Stimulated activated naive CD4-positive, alpha-beta T cell (primary cell): ENCODE data around the gene ANKRD33B.

Experiments used
- DNase-seq, 6 experiments: peaks; one replicate each; lab custom pipeline; 2025; lab: John Stamatoyannopoulos, UW

ANKRD33B gene

GRCh38 chr5:10579536-10580521 is 16.0 kb downstream of the ANKRD33B start:
- no peak for DNase-seq

DNA sequence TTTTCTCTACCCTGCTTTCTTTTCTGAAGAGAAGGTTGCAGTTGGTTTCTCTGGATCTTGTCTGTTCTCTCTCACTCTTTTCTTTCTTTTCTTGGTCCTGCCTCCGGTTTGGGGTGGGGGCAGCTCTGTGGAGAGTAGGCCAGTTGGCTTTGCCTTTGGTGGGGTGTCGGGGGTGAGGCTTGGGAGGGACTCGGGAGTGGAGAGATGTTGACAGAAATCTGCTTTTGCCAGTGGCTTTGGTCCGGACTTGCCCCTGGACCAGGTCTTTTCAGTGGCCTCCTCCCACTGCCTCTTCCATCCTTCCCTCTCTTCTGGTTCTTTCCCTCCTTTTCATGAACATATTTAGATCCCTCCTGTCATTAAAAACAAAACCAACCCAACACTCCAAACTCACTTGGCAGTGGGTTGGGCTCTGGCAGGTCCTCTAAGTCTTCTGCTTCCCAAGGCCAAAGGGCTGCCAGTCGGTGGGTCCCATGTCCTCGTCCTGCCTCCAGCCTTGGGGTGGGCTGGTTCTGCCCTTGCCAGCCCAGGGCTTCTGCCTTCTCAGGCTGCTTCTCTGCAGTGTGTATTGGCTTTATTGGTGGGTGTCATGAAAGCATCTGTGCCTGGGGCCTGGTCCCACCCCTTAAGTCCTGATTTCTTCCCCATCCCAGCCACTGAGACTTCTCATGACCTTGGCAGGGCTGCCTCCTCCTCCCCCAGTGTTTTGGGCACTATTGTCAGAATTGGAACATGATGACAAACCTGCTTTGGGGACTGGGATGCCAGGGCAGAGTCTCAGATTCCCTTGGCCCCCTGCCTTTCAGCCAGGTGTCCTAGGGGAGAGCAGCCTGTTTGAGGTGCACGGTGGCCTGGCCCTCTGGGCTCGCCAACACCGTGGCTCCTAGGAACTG is 16.9 kb downstream of the ANKRD33B start:
- no peak for DNase-seq

GRCh38 chr5:10581424-10581748 is 17.5 kb downstream of the ANKRD33B start:
- no peak for DNase-seq

DNA sequence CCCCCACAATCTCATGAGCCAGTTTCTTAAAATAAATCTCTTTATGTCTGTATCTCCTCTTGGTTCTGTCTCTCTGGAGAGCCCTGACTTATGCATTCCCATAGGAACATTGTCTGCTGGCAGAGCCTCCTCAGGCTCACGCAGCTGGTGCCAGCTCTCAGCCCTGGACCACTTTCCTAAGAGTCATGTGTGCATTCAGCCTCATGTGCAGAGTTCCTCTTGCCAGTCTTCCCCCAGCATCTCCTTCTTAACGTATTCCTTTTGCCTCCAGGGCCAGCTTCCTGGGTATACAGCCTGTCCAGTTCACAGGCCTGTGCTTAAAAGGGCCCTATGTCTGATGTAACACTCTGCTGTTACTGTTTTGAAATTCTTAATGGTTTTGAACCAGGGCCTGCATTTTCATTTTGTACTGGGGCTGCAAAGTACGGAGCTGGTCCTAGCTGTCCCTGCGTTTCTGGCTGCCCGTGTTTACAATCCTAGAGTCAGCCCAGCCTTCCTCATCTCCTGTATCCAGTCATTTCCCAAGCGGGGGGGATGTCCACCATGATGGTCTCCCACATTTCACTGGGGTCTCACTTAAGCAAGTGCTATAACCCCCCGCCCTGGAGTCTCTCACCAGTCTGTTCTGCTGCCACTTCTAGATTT is 18.1 kb downstream of the ANKRD33B start:
- no peak for DNase-seq

DNA sequence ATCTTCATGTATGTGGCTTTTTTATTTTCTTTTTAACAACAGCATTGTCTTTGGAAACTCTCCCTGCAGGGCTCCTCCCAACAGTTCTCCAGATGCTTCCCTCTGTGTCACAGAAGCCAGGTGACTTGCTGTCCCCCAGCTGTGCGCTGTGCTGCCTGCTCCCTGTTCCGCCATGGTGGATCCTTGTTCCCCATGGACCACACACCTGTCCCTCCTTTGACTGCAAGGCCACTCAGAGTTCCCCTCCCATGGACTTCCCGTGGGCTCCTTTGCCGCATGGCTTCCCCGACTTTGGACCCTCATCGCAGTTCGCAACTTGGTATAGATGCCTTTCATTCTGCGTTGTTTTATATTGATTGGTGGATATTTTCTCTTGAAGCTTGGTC is 18.6 kb downstream of the ANKRD33B start:
- no peak for DNase-seq

- no peak for DNase-seq
Observed at GRCh38 chr5:10583663-10584572, 20.0 kb downstream of the ANKRD33B start.

DNA sequence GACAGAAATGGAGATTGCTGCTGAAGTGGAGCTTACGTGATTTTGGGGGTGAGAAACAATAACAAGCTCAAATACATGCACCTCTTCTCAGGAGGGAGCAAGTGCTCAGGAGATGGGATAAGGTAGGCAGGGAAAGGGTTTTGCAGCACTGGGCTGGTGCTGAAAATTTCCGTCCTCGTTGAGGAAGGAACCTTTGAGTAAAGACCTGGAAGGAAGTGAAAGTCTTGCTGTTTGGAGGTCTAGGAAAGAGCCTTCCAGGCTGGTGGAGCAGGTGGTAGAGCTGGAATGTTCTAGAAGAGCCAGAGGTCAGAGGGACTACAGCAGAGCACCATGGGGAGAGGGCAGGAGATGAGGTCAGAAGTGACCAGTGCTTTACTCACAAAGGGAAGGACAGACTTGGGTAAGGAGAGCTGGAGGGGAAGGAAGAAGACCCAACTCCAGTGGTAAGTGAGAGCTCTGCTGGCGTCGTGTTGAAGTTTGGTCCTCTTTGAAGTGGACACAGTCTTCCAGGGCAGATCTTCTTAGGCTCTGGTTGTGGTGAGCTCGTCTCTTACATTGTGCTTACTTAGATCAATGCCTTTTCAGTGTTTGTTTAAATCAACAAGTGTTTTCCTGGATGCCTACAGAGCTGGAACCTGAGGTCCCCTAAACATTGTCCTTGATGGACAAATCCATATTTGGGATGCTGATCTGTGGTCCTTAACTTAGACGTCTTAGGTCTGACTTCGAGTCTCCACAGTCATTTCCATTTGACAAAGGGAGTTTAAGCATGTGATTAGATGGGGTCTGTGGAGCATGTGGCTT is 21.0 kb downstream of the ANKRD33B start:
- no peak for DNase-seq

DNA sequence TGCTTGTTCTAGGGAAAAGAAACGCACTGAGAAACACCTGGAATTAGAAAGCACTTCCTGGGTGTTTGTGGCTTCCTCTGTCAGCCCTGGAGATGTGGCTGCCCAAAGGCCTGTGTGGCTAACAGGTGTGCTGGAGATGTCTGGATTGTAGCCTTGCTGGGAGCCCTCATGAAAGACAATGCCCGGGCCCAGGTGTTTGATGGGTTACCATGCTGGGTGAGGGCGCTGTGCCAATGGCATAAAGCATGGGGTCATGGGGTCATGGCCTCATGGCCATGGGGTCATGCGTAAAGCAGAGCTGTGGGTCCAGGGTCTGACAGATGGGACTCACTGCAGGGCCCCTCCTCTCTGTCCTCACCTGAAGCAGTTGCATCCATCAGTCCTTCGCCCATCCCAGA is 21.6 kb downstream of the ANKRD33B start:
- DNase-seq = no peak

GRCh38 chr5:10586008-10586407 is 22.1 kb downstream of the ANKRD33B start:
- DNase-seq = no peak

GRCh38 chr5:10586555-10586954 is 22.7 kb downstream of the ANKRD33B start:
- no peak for DNase-seq

DNA sequence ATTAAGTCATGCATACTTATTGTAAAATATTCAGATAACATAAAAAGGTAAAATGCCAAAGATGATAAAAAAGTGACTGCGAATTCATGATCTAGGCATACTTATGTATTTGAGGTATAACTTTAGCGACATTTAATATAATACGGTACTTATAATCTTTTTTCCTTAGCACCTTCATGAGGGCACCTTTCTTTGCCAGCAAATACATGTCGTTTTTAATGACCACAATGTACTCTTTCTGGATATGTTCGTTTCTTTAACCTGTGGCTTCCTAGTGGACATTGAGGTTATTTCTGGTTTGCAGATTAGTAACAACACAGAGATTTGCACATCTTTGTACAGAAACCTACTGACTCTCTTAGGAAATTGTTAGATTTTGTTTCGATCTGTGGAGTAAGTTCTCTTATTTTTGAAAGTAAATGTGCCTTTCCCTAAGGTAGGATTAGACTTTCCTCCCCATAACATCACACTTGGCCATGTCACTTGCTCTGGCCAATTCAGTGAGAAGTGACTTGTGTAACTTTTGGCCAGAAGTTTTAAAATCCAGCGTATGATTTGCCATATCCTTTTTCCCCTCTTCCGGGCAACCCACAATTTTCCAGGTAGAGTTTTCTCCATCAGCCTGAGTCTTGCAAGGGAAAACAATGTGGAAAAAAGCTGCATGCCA is 24.4 kb downstream of the ANKRD33B start:
- no peak for DNase-seq

DNA sequence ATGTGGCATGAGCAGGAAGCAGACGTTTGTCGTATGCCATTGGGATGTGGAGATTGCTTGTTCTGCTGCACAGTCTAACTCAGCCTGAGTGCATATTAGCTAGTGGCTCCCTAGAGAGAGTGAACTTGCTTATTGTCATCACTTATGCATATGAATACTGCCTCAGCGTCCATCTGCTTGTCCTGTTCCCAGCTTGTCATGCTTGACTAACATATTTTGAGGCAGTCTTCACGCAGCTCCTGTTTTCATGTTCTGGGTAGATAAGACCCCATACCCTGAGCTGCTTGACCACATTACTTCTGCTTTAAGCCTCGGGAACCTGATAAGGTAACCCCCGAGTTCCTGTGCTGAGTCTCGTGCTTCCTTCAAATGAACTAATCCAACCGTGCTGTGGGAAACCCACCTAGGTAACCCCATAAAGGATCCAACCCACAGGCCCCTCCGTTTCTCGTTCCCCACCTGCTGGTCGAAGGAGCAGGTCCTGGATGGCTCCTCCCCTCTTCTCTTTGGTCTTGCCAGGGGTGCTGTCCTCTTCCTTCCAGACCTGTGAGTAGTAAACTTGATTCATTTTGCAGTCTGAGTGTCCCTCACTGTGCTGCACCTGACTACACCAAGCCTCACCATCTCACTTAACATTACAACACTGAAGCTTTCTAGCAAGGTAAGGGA is 25.0 kb downstream of the ANKRD33B start:
- DNase-seq = no peak

DNA sequence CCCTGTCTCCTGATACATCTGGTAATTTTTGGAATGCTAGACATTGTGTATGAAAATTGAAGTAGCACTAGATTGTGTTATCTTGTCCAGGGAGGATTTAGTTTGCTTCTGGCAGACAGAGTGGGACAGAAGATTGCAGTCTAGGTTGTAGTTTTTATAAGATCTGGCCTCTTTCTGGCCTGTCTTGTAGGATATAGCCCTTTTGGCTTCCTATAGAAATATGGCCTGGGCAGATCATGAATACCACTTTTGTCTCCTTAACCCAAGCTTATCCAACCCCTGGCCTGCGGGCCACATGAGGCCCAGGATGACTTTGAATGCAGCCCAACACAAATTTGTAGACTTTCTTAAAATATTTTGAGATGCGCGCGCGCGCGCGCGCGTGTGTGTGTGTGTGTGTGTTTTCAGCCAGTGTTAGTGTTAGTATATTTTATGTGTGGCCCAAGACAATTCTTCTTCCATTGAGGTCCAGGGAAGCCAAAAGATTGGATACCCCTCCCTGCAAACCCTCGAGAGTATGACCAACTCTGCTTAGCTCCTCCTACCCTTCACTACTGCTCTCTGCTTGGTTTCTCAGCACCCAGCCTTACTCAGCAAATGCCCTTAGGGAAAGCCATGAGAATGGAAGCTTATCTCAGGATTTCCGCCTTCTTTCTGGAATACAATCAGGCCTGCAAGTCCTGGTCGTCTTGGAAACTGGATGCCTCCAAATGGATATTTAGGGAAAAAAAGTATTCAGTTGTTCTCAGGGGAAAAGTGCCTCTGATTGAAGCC is 26.5 kb downstream of the ANKRD33B start:
- no peak for DNase-seq

DNA sequence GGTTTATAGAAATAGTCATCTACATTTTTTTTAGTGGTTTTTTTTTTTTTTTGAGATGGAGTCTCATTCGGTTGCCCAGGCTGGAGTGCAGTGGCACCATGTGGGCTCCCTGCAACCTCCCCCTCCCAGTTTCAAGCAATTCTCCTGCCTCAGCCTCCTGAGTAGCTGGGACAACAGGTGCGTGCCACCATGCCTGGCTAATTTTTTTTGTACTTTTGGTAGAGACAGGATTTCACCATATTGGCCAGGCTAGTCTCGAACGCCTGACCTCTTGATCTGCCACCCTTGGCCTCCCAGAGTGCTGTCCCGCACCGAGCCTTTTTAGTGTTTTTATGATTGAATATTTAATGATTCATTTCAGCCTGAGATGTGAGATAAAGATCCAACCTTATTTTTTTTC is 27.3 kb downstream of the ANKRD33B start:
- DNase-seq = no peak

GRCh38 chr5:10591966-10592365 is 28.1 kb downstream of the ANKRD33B start:
- no peak for DNase-seq

- DNase-seq = no peak
Observed at GRCh38 chr5:10592601-10593000, 28.7 kb downstream of the ANKRD33B start.

DNA sequence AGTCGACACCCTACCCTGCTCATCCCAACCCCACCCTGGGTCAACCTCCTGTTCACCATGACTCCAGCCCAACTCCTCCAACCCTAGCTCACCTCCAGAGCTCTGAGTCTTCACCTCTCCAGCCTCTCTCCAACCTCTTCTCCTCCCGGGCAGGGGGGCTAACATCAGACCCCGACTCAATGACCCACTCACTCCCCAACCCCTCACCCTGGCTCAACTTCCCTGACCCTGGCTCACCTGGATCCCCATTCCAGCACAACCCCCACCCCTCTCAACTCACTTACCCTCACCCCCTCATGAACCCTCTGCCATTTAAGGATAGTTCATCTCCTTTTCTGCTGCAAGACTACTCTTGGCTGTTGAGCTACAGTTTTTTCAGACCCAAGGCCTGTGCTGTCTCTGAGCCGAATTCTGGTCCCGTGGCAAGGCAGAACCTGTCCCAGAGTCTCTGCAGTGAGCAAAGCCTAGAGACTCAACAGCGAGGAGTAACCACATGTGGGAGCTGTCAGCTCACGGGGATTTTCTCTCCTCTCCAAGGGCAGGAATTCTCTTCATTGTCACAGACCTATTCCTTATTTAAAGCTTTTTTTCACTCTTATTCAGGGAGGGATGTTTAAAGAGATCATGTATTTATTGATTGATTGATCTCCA is 29.8 kb downstream of the ANKRD33B start:
- no peak for DNase-seq

DNA sequence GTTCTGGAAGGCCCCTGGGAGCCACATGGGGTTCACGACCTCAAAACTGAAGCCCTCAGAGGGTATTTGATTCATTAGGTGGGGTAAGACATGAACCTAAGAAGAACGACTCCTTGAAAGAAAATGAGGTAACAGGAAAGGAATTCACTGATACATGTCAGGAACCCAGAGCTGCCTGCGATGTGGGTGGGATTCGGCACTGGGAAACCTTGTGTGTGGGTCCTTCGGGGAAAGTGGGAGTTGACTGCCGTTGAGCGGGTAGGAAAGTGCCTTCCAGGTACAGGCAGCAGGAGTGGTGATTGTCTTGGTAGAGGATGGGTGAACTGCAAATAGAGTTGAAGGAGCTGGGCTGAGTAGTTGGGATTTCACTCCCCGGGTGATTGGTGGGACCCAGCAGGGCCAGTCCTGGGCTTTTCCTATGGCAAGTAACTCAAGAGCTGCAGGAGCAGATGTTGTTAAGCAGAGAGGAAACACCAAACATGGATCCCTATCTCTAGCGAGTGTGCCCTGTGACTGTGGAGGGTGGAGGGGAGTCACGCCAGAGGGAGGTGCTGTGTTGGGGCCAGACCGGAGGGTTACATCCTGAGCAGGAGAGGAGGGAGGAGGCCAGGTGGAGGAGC is 30.8 kb downstream of the ANKRD33B start:
- no peak for DNase-seq
